HCT116 (cell line): ENCODE measurements around the gene GGA2. TPM values are rescaled to one million over a fixed set of nuclear protein-coding genes. Genes with fewer than 3 reads are reported as not detected.

Source experiments
- ATAC-seq: fragments of 200-7000 bp; cut with Tn5 transposase; 2 replicates; pipeline ENCODE4 v1.9.1; 2020; ENCODE audit warnings: mild to moderate bottlenecking, moderate library complexity
- BruUV-seq: library from RNA; stranded (reverse); fragments of 400-500 nt; replicated peaks from 2 replicates; lab custom pipeline; 2021; lab: Mats Ljungman, UMichigan
- CTCF ChIA-PET: fragments of 300-600 bp; sonication (Branson Sonifier 250); formaldehyde crosslinking; loops from one replicate; lab custom pipeline; 2021; ENCODE audit warnings: antibody characterized with exemption; lab: Charles Lee
- POLR2A ChIA-PET: fragments of 300-600, 350-600 bp; sonication (Branson Sonifier 250); formaldehyde crosslinking; loops from one replicate; lab custom pipeline; 2021; ENCODE audit warnings: antibody characterized with exemption; lab: Charles Lee
- RAD21 ChIA-PET, 2 experiments: fragments of 300-600 bp; sonication (Branson Sonifier 250); formaldehyde crosslinking; loops; one replicate each; lab custom pipeline; 2023; ENCODE audit warnings: low total read pairs in 2 of 2; ENCODE audit not compliant: uncharacterized antibody in 2 of 2, unreplicated experiment in 2 of 2, low non-redundant PET in 1 of 2; lab: Charles Lee
- DNase-seq: peaks from one replicate; pipeline ENCODE4 v3.0.0-alpha.2; 2010; ENCODE audit warnings: low read depth, low spot score
- H2AFZ ChIP-seq: fragments of 200-600 bp; shearing (Covaris generic), sonication (generic); 2 replicates; pipeline ENCODE4 v1.6.1; 2017; ENCODE audit warnings: low read depth, mixed run types, mixed read lengths, antibody characterized with exemption, low read length; ENCODE audit not compliant: poor library complexity, severe bottlenecking
- H3K27ac ChIP-seq: 2 replicates; pipeline ENCODE4 v1.5.1; 2012; ENCODE audit warnings: low read depth, low read length
- H3K27me3 ChIP-seq: fragments of 200-600 bp; sonication (generic); 2 replicates; pipeline ENCODE4 v1.6.1; 2016; ENCODE audit warnings: mixed run types, low read length, mixed read lengths; ENCODE audit not compliant: insufficient read depth
- H3K36me3 ChIP-seq, 2 experiments: fragments of 200-500 bp in 1 of 2; fragments of 200-600 bp in 1 of 2; sonication (Bioruptor generic) in 1 of 2; sonication (generic) in 1 of 2; 2 replicates each; pipeline versions ENCODE4 v1.5.1 to v1.6.1; 2014 to 2016; ENCODE audit warnings: low read length in 2 of 2, inconsistent platforms in 1 of 2, mixed read lengths in 1 of 2, mixed run types in 1 of 2; ENCODE audit not compliant: insufficient read depth in 2 of 2, control insufficient read depth in 1 of 2
- H3K4me1 ChIP-seq, 2 experiments: fragments of 200-600 bp in 1 of 2; sonication (generic) in 1 of 2; 2 replicates each; pipeline versions ENCODE4 v1.5.1 to v1.6.1; 2012 to 2017; ENCODE audit warnings: low read length in 2 of 2, inconsistent platforms in 1 of 2, mild to moderate bottlenecking in 1 of 2, mixed read lengths in 1 of 2, mixed run types in 1 of 2, moderate library complexity in 1 of 2; ENCODE audit not compliant: insufficient read depth in 2 of 2, control insufficient read depth in 1 of 2
- H3K4me2 ChIP-seq: fragments of 200-600 bp; sonication (generic); 2 replicates; pipeline ENCODE4 v1.6.1; 2017; ENCODE audit warnings: mixed run types, low read length, mixed read lengths
- H3K4me3 ChIP-seq, 2 experiments: fragments of 200-600 bp in 1 of 2; sonication (generic) in 1 of 2; replicated peaks in 1 of 2; 2 replicates each; pipeline ENCODE4 v1.5.1; 2011 to 2016; ENCODE audit warnings: low read length in 2 of 2, control low read depth in 1 of 2, low read depth in 1 of 2, mild to moderate bottlenecking in 1 of 2, mixed read lengths in 1 of 2, mixed run types in 1 of 2
- H3K79me2 ChIP-seq: fragments of 200-600 bp; sonication (generic); 2 replicates; pipeline ENCODE4 v1.6.1; 2017; ENCODE audit warnings: mild to moderate bottlenecking, mixed run types, low read length, moderate library complexity, mixed read lengths; ENCODE audit not compliant: insufficient read depth
- H3K9ac ChIP-seq: fragments of 200-600 bp; sonication (generic); 2 replicates; pipeline ENCODE4 v1.6.1; 2016; ENCODE audit warnings: low read length, mixed read lengths
- H3K9me2 ChIP-seq: fragments of 200-600 bp; sonication (generic), shearing (Covaris generic); 2 replicates; pipeline ENCODE4 v1.6.1; 2017; ENCODE audit warnings: mixed run types, mild to moderate bottlenecking, moderate library complexity; ENCODE audit not compliant: insufficient read depth
- H3K9me3 ChIP-seq, 2 experiments: fragments of 200-500 bp in 1 of 2; fragments of 200-600 bp in 1 of 2; sonication (Bioruptor generic) in 1 of 2; sonication (generic) in 1 of 2; 2 replicates each; pipeline ENCODE4 v1.6.1; 2014 to 2017; ENCODE audit warnings: low read length in 2 of 2, mixed read lengths in 2 of 2, inconsistent platforms in 1 of 2, low read depth in 1 of 2, mild to moderate bottlenecking in 1 of 2, mixed run types in 1 of 2, moderate library complexity in 1 of 2; ENCODE audit not compliant: control insufficient read depth in 1 of 2, insufficient read depth in 1 of 2
- H4K20me1 ChIP-seq: fragments of 200-600 bp; sonication (generic), shearing (Covaris generic); 2 replicates; pipeline ENCODE4 v1.6.1; 2017; ENCODE audit warnings: mixed run types, mild to moderate bottlenecking, moderate library complexity; ENCODE audit not compliant: insufficient read depth
- CBX3 ChIP-seq: IDR thresholded peaks from 2 replicates; pipeline ENCODE4 v1.6.1; 2012; ENCODE audit warnings: low read depth
- CEBPB ChIP-seq: IDR thresholded peaks from 2 replicates; pipeline ENCODE4 v1.6.1; 2012; ENCODE audit warnings: low read depth
- CTCF ChIP-seq, 3 experiments: fragments of 200-600 bp in 1 of 3; sonication (generic) in 1 of 3; IDR thresholded peaks in 2 of 3; conservative IDR thresholded peaks in 1 of 3; 2 replicates each; pipeline ENCODE4 v1.5.1; 2012 to 2017; ENCODE audit warnings: low read depth in 2 of 3, low read length in 2 of 3, antibody characterized with exemption in 1 of 3, borderline replicate concordance in 1 of 3, control low read depth in 1 of 3, mild to moderate bottlenecking in 1 of 3, mixed read lengths in 1 of 3, mixed run types in 1 of 3, moderate library complexity in 1 of 3; ENCODE audit not compliant: insufficient read depth in 1 of 3
- ELF1 ChIP-seq: IDR thresholded peaks from 2 replicates; pipeline ENCODE4 v1.6.1; 2012; ENCODE audit warnings: low read depth, borderline replicate concordance
- EZH2 ChIP-seq: fragments of 200-600 bp; sonication (generic); IDR thresholded peaks from 2 replicates; pipeline ENCODE4 v1.6.1; 2017; ENCODE audit warnings: antibody characterized with exemption, mixed run types
- EZH2phosphoT487 ChIP-seq: fragments of 200-600 bp; IDR thresholded peaks from 2 replicates; pipeline ENCODE4 v1.6.1; 2018; ENCODE audit warnings: antibody characterized with exemption, borderline replicate concordance
- FOSL1 ChIP-seq: IDR thresholded peaks from 2 replicates; pipeline ENCODE4 v1.6.1; 2012; ENCODE audit warnings: low read depth
- JUND ChIP-seq: IDR thresholded peaks from 2 replicates; pipeline ENCODE4 v1.6.1; 2012
- POLR2A ChIP-seq: IDR thresholded peaks from 2 replicates; pipeline ENCODE4 v1.7.0; 2011; ENCODE audit warnings: borderline replicate concordance; ENCODE audit not compliant: insufficient read depth, insufficient read length; ENCODE audit errors: extremely low read depth
- POLR2AphosphoS5 ChIP-seq: IDR thresholded peaks from 2 replicates; pipeline ENCODE4 v1.6.1; 2011; ENCODE audit warnings: mild to moderate bottlenecking, low read depth, low read length, moderate library complexity
- REST ChIP-seq: IDR thresholded peaks from 2 replicates; pipeline ENCODE4 v1.6.1; 2012; ENCODE audit warnings: low read depth
- SIN3A ChIP-seq: IDR thresholded peaks from 2 replicates; pipeline ENCODE4 v1.6.1; 2012; ENCODE audit warnings: low read depth
- SP1 ChIP-seq: IDR thresholded peaks from 2 replicates; pipeline ENCODE4 v1.6.1; 2012; ENCODE audit warnings: low read depth
- TCF7L2 ChIP-seq: IDR thresholded peaks from 2 replicates; pipeline ENCODE4 v1.7.0; 2011; ENCODE audit warnings: borderline replicate concordance, inconsistent platforms; ENCODE audit not compliant: insufficient read depth, insufficient read length; ENCODE audit errors: extremely low read depth
- ZBTB33 ChIP-seq: IDR thresholded peaks from 2 replicates; pipeline ENCODE4 v1.6.1; 2011; ENCODE audit warnings: mild to moderate bottlenecking, low read length, moderate library complexity; ENCODE audit not compliant: insufficient replicate concordance; ENCODE audit errors: extremely low read depth
- ZFX ChIP-seq: fragments of 450-650 bp; IDR thresholded peaks from 2 replicates; pipeline ENCODE4 v1.6.1; 2017
- ZNF274 ChIP-seq: fragments of 200-500 bp; sonication (Bioruptor generic); IDR thresholded peaks from 2 replicates; pipeline ENCODE4 v1.6.1; 2014; ENCODE audit warnings: mild to moderate bottlenecking, low read depth, low read length, inconsistent platforms
- intact Hi-C: fragments of 100-400 bp; cut with micrococcal nuclease; formaldehyde crosslinking; loops from 2 replicates; pipeline ENCODE4 v1.10.0; 2022
- total RNA-seq: library from RNA; stranded (reverse); gene quantifications from one replicate; pipeline ENCODE4 v1.2.1, GENCODE V29; 2021; ENCODE audit not compliant: unreplicated experiment
- TF ChIP-seq, protein P1 (sequence below): IDR thresholded peaks from 2 replicates; pipeline ENCODE4 v1.6.1; 2012
- TF ChIP-seq, protein P2 (sequence below): IDR thresholded peaks from 2 replicates; pipeline ENCODE4 v1.6.1; 2012

The GGA2 gene
- total RNA-seq, 1 experiment from 2014 or later, result 68.3 TPM

DNA sequence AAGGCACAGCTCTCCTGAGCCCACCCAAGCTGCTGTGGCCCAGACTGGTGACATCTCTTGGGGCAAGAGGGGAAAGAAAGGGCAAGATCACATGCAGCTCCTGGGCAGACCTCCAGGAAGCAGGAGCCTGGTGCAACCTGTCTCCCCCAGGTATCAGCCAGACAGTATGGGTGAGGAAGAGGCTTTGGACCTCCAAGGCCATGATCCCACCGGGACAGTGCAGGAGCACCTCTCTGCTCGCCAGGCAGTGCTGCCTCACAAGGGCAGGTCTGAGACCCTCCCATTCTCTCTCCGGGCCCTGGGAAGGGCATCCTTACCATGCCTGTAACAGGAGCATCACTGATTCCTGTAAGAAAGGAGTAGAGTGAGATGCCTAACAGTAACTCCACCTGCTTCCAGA, 31.7 kb downstream of the GGA2 start:
- no peak overlapping the region for H3K9ac ChIP-seq
- ATAC-seq, result no peak
- no peak overlapping the region for H3K27ac ChIP-seq
- ChIA-PET CTCF (no interaction called here), RAD21 (no interaction called here), POLR2A (no interaction called here)
- no peaks in the 10 kb centered on the region for H3K27me3 ChIP-seq
- H3K9me2 ChIP-seq, result no peaks in the 10 kb centered on the region
- H3K9me3 ChIP-seq, result no peaks in the 10 kb centered on the region
- intact Hi-C loops, result loop anchor here (10.0 kb wide), 1 partner anchor 56 kb away; no protein-coding TSS in a partner anchor
- TF ChIP-seq, protein P1, sequence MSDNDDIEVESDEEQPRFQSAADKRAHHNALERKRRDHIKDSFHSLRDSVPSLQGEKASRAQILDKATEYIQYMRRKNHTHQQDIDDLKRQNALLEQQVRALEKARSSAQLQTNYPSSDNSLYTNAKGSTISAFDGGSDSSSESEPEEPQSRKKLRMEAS, result no peak
- TF ChIP-seq ZNF274 (no peak), EZH2 (no peak), ELF1 (no peak), CEBPB (no peak), FOSL1 (no peak), POLR2A (no peak), POLR2AphosphoS5 (no peak), TCF7L2 (no peak), SIN3A (no peak), ZBTB33 (no peak), ZFX (no peak), EZH2phosphoT487 (no peak), JUND (no peak), REST (no peak), SP1 (no peak), CBX3 (no peak), CTCF (IDR thresholded peaks at IDR 0.05 in 2 of 3, conservative IDR thresholded peaks at IDR 0.05 in 1 of 3; ENCODE audit: borderline replicate concordance in 1 of 3, insufficient read depth in 1 of 3, low read depth in 2 of 3, low read length in 2 of 3) (no peak)
- TF ChIP-seq, protein P2, sequence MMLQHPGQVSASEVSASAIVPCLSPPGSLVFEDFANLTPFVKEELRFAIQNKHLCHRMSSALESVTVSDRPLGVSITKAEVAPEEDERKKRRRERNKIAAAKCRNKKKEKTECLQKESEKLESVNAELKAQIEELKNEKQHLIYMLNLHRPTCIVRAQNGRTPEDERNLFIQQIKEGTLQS, result no peak
- no peak for DNase-seq
- no TSS peak for BruUV-seq
- H4K20me1 ChIP-seq, result no peaks in the 10 kb centered on the region; the same call in 1 of the 2 replicates
- H3K4me3 ChIP-seq, result no peak overlapping the region
- no peaks in the 10 kb centered on the region for H3K79me2 ChIP-seq
- H3K4me2 ChIP-seq, result no peak overlapping the region
- peaks cover 58 to 66% of the 10 kb centered on the region in 2 experiments for H3K36me3 ChIP-seq
- H3K4me1 ChIP-seq, result no peaks in the 10 kb centered on the region
- H2AFZ ChIP-seq, result no peak overlapping the region
